HG03066 (cell line): ENCODE measurements around the gene SPTBN1.

Experiments used
- ATAC-seq: cut with Tn5 transposase; IDR thresholded peaks from one replicate; pipeline ENCODE4 v1.9.1; 2021; ENCODE audit warnings: low read depth; ENCODE audit not compliant: unreplicated experiment

Gene SPTBN1

GRCh38 chr2:54568876-54569321, 112.8 kb downstream of the SPTBN1 start:
- ATAC-seq: peak; percentile 33

DNA sequence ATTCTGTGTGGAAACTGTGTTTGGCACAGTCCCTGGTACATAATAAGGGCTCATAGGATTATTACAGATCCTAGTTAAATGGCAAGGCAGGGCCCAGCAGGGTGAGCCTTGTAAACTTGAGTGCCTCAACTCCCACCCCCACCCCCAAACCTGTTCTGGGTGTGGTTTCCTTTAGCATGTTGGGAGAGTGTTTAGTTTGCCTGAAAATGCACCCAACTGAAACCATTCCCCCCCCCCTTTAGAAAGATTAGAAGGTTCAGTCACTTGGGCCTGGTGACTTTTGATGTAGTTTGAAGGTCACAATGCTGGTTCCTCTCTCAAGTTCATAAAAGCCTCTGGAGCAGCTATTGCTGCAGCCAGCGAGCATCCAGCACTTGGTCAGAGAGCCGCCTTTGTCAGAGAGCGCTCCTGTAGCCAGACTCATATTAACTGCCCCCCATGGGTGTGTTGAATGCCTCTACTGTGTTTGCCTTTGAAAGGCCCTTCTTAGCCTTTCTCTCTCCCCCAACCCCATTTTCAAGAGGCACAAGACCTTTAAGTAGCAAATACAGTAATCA, 113.7 kb downstream of the SPTBN1 start:
- ATAC-seq: no peak

DNA sequence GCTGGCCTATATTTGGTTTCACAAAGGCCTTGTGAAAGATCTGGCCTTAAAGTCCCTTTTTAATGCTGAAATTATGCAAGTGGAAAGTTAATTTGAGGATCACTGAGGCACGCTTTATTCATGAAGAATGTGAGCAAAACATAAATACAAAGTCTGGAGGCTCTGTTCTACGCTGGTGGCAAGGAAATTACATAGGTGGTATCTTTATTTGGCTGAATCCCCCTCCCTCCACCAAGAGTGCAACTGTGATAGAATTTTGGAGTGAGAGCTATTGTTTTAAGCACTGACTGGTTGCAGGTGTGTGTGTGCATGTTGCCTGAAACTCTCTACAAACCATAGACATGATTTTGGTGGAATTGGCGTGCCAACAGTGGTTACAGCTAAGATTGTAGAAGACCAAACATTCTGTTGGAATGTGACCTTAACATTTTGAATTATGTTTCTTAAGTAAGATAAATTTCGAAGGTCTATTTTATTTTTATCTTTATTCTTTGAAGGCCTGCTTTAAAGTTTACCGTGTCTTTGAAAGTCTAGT, 114.3 kb downstream of the SPTBN1 start:
- no peak for ATAC-seq

DNA sequence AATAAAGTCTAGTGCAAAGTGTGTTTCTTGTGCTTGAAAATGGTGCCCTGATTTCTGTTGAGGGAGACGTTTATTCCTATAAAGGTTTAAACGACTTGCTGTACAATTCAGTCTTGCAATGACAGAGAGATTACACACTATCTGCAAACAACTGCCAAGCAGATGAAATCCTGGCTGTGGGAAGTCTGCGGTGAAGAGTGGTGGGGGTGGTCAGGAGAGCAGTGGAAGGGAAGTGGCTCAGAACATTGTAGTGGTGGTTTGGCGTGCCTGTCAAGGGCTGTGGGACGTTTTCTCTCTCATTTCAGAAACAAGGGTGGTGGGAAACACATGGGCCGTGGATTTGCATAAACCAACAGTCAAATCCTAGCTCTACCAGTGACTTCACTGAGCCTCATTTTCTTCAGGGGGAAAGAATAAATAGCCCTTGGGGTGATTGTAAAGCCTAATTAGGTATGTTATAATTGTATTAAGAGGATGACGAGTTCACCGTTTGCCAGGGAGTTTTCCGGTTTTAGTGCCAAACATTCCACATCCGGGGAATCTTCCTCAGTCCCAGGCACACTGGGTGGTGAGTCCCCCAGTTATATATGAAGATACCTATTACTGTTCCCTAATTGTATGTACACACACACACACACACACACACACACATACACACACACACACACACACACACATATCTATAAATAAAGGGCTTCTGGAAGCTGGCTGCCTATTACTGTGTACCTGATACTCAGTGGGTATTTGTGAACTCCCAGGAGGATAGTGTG, 115.0 kb downstream of the SPTBN1 start:
- ATAC-seq: peak; percentile 49

- no peak for ATAC-seq
Measured at GRCh38 chr2:54572262-54572635, 116.1 kb downstream of the SPTBN1 start.

DNA sequence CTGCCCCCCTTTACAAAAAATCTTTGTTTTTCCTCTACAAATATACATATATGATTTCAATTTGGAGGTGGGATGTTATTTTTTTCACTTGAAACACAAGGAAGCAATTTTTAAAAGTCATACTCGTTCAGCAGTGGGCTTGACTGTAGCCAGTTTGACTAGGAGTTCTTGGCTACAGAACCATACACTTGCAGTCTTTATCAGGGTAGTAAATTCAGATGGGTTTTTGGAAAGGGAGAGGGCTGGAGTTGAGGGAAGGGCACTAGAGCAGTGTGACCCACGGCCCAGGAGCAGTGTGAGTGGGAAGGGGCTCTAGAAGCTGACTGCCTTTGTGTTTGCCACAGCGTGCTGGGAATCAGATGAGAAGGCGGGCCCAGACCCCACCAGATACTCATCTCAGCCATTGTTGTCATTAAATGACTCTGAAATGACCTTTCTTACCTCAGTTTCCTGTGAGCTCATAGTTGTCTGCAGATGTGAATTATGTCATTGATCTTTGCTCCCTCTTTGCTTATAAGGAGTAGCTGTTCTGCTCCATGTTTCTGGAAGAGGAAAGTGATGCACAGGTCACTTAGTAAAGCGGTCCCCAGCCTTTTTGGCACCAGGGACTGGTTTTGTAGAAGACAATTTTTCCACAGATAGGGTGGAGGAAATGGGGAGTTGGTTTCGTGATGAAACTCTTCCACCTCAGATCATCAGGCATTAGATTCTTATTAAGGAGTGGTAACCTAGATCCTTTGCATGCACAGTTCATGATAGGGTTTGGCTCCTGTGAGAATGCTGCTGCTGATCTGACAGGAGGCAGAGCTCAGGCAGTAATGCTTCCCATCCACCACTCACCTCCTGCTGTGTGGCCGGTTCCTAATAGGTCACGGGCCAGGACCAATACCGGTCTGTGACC, 116.8 kb downstream of the SPTBN1 start:
- ATAC-seq: no peak

- no peak for ATAC-seq
Measured at GRCh38 chr2:54573537-54573919, 117.4 kb downstream of the SPTBN1 start.

- ATAC-seq: peak; percentile 37
Measured at GRCh38 chr2:54574107-54574859, 118.2 kb downstream of the SPTBN1 start.

GRCh38 chr2:54574860-54575247, 118.7 kb downstream of the SPTBN1 start:
- peak; percentile 1 for ATAC-seq

- no peak for ATAC-seq
Measured at GRCh38 chr2:54575379-54575888, 119.3 kb downstream of the SPTBN1 start.

DNA sequence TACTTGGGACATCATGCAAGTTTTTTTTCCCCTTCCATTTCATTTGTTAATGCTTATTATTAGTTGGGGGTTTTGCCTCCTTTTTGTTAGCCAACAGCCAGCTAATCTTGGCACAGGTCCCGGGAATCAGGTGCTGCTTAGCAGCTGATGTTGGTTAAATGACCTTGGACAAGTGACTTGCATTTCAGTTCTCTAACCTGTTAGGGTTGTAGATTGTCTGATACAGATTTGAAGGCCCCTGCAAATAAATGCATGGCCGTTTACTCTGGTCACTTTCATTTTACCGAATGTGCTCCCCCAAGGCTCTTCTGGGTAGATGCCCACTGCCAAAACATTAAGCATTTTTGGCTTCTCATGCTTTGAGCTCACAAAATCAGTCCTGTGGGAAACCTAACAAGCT, 120.9 kb downstream of the SPTBN1 start:
- no peak for ATAC-seq

DNA sequence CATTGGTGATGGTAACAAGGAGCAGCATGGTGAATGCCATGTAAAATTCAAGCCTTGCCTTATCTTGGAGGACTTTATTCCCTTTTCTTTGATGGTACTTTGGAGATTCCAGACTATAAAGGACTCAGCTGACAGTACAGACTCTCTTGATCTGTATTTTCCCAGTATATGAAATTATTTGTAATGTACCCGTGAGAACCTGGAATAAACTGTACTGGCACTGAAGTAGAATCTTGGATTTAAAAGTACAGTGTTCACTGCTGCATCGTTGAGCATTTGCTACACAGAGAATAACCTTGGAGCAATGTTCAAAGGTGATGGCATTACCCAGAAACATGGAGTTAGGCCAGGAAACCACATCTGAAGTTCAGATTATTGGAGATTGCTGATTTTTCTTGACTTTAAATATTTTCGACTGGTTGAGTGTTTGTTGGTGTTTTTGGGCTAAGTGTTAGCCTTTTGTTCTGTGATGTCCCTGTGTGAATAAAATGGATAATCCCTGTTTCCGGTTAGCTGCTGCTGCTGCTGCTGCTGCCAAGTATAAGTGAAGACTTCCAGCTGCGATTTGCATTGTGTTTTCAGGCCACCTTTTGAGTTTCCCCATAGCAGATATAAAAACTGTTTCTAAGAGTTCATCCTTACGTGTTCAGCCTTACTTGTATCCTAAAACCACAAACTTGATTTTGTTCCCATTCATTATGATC, 122.0 kb downstream of the SPTBN1 start:
- no peak for ATAC-seq

DNA sequence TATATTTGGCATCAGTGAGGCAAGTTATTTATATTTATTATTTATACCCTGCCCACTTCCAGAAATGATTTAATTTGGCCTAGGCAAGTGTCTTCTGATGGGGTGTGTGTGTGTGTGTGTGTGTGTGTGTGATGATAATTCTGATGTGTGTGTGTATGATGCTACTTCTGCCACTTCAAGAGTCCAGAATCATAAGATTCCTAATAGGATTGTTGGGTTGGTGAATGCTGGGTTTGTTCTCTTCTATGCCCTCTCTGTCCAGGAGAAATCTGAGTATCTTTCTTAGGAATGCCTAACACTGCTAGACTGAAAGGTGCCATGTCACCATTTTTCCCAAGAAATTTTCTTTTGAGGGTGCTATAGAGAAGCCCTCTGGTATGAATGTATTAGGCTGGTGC, 122.5 kb downstream of the SPTBN1 start:
- no peak for ATAC-seq

GRCh38 chr2:54579061-54579681, 123.0 kb downstream of the SPTBN1 start:
- ATAC-seq: no peak

- peak; percentile 71 for ATAC-seq
Measured at GRCh38 chr2:54579682-54580620, 123.8 kb downstream of the SPTBN1 start.

DNA sequence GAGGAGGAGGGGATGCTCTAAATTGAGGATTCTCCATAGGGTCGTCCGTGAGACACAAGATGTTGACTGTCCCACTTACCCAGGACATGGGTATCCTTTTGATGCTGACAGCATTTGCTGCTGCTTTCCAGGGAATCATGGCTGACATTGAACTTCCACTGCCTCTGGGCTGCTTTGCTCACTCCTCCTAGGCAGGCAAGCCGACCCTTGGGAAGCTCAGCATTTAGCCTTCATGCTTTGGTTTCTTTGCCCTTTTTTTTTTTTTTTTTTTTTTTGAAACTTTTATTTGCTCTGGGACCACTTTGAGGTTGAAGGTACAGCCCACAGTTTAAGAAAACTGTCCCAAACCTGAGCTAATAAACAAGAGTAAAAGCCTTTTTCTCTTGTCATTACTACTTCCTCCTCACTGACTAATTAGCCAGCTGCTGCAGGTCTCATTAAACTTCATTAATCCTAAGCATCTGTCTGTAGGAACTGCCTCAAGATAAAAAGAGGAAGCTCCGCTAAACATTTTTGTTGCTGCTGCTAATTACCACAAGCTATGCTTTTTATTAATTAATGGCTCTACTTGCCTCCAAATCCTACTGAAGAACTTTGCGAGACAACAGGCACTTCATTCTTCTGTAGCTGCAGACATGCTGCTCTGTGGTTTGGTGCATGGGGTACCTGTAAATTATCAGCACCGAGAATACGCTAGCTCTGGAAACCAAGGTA, 125.4 kb downstream of the SPTBN1 start:
- no peak for ATAC-seq

GRCh38 chr2:54582987-54583386, 126.9 kb downstream of the SPTBN1 start:
- no peak for ATAC-seq
